GM19463 (cell line): ENCODE results near the gene ALK.

Experiments used
- ATAC-seq: cut with Tn5 transposase; IDR thresholded peaks from one replicate; pipeline ENCODE4 v1.9.1; 2021; ENCODE audit warnings: mild to moderate bottlenecking, moderate library complexity; ENCODE audit not compliant: unreplicated experiment

The ALK gene

GRCh38 chr2:29799628-29800027, 121.8 kb downstream of the ALK start:
- ATAC-seq: no peak

- ATAC-seq: no peak
Measured at GRCh38 chr2:29797916-29798315, 123.5 kb downstream of the ALK start.

GRCh38 chr2:29796446-29796845, 124.9 kb downstream of the ALK start:
- no peak for ATAC-seq

GRCh38 chr2:29789911-29790485, 131.4 kb downstream of the ALK start:
- ATAC-seq: no peak

GRCh38 chr2:29787473-29788465, 133.6 kb downstream of the ALK start:
- no peak for ATAC-seq

GRCh38 chr2:29786361-29786760, 135.0 kb downstream of the ALK start:
- no peak for ATAC-seq

- no peak for ATAC-seq
Measured at GRCh38 chr2:29783666-29784065, 137.7 kb downstream of the ALK start.

GRCh38 chr2:29782549-29783458, 138.6 kb downstream of the ALK start:
- no peak for ATAC-seq

GRCh38 chr2:29782087-29782486, 139.3 kb downstream of the ALK start:
- ATAC-seq: no peak

GRCh38 chr2:29780906-29781305, 140.5 kb downstream of the ALK start:
- ATAC-seq: no peak

GRCh38 chr2:29777161-29777560, 144.2 kb downstream of the ALK start:
- no peak for ATAC-seq

- ATAC-seq: no peak
Measured at GRCh38 chr2:29776406-29776805, 145.0 kb downstream of the ALK start.

- ATAC-seq: no peak
Measured at GRCh38 chr2:29775937-29776336, 145.4 kb downstream of the ALK start.

- no peak for ATAC-seq
Measured at GRCh38 chr2:29774624-29775023, 146.8 kb downstream of the ALK start.

GRCh38 chr2:29770846-29771245, 150.5 kb downstream of the ALK start:
- ATAC-seq: no peak

GRCh38 chr2:29769847-29770246, 151.5 kb downstream of the ALK start:
- no peak for ATAC-seq

- no peak for ATAC-seq
Measured at GRCh38 chr2:29767606-29768335, 153.6 kb downstream of the ALK start.

- no peak for ATAC-seq
Measured at GRCh38 chr2:29766191-29766590, 155.2 kb downstream of the ALK start.

- no peak for ATAC-seq
Measured at GRCh38 chr2:29765721-29766120, 155.7 kb downstream of the ALK start.

- no peak for ATAC-seq
Measured at GRCh38 chr2:29763371-29763770, 158.0 kb downstream of the ALK start.

- no peak for ATAC-seq
Measured at GRCh38 chr2:29762239-29762638, 159.1 kb downstream of the ALK start.
